ENCODE data around the gene DFFB. TPM values are rescaled to one million over a fixed set of nuclear protein-coding genes. Genes with fewer than 3 reads are reported as not detected.

The DFFB gene
- total and polyA plus RNA-seq, 2 of the 13 experiments (the other 11 are each of a cell fraction or from before 2014, with no cell fraction given) = 4.6 to 9.3 TPM

GRCh38 chr1:3857791-3858129 is 484 bp downstream of the DFFB start (continued):
- TF ChIP-seq ZNF354B (CRISPR knock-in tag; IDR thresholded peaks at IDR 0.05) = no peak
- TF ChIP-seq ZNF292 (CRISPR knock-in tag; IDR thresholded peaks at IDR 0.05; ENCODE audit: borderline replicate concordance, low read depth) = no peak
- no peak for TF ChIP-seq ZNF280D (CRISPR knock-in tag; IDR thresholded peaks at IDR 0.05)
- no peak for TF ChIP-seq HNRNPLL (IDR thresholded peaks at IDR 0.05; ENCODE audit: low read depth, low read length, poor library complexity, severe bottlenecking)
- TF ChIP-seq GATAD1 (CRISPR knock-in tag; IDR thresholded peaks at IDR 0.05) = no peak
- TF ChIP-seq ZNF782 (CRISPR knock-in tag; IDR thresholded peaks at IDR 0.05; ENCODE audit: borderline replicate concordance) = peak; percentile 40; the same call in 1 of the 2 replicates
- TF ChIP-seq ZNF549 (CRISPR knock-in tag; IDR thresholded peaks at IDR 0.05) = no peak
- TF ChIP-seq ZNF235 (CRISPR knock-in tag; IDR thresholded peaks at IDR 0.05; ENCODE audit: borderline replicate concordance) = no peak
- TF ChIP-seq ZNF75D (CRISPR knock-in tag; IDR thresholded peaks at IDR 0.05; ENCODE audit: borderline replicate concordance) = 0 out of 2 replicates have a peak, but pooled peaks have one; percentile 36
- TF ChIP-seq SRF (IDR thresholded peaks at IDR 0.05; ENCODE audit: low read depth, low read length) = no peak
- no peak for TF ChIP-seq SMAD1 (CRISPR knock-in tag; IDR thresholded peaks at IDR 0.05; ENCODE audit: borderline replicate concordance, low read depth)
- TF ChIP-seq ZNF564 (CRISPR knock-in tag; IDR thresholded peaks at IDR 0.05) = no peak
- TF ChIP-seq ZNF234 (CRISPR knock-in tag; conservative IDR thresholded peaks at IDR 0.05) = 0 out of 2 replicates have a peak, but pooled peaks have one; percentile 56
- no peak for TF ChIP-seq ZSCAN20 (CRISPR knock-in tag; IDR thresholded peaks at IDR 0.05; ENCODE audit: borderline replicate concordance)

Data from HepG2 (cell line).